Measurements from ENCODE around the gene TAF6L. TPM values are rescaled to one million over a fixed set of nuclear protein-coding genes. Genes with fewer than 3 reads are reported as not detected.
A peak's percentile ranks its signal among the peaks of the same experiment; 100 is the strongest.

TAF6L gene
- total and polyA plus RNA-seq, 2 donors (not counting 3 experiments of a cell fraction or from before 2014, with no cell fraction given), result 28.9 to 33.3 TPM

DNA sequence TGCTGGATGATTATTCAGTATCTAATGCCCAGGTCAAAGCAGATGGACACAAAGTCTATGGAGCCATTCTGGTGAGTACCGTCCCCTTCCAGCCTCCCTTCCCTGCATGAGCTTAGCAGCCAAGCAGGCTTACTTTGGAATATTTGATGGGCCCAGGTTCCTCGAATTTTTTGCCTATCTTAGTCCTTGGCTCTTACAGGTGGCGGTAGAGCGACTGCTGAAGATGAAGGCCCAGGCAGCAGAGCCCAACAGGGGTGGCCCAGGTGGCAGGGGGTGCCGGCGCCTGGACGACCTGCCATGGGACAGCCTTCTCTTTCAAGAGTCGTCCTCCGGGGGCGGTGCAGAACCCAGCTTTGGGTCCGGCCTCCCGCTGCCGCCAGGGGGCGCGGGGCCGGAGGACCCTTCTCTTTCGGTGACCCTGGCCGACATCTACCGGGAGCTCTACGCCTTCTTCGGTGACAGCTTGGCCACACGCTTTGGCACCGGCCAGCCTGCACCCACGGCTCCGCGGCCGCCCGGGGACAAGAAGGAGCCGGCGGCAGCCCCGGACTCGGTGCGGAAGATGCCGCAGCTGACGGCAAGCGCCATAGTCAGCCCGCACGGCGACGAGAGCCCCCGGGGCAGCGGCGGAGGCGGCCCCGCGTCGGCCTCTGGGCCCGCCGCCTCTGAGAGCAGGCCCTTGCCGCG, 15.3 kb downstream of the TAF6L start:
- Histone ChIP-seq H3K27ac (ENCODE audit: insufficient read depth, low read depth, low read length) (peak overlapping the region; percentile 32), H3K4me3 (replicated peaks in 1 of 3; ENCODE audit: insufficient read depth in 1 of 3, low read depth in 1 of 3, low read length in 3 of 3) (peak overlapping the region; percentile 1 to 95 (median 43)), H3K36me3 (ENCODE audit: control insufficient read depth in 2 of 2, extremely low read depth in 1 of 2, insufficient read depth in 2 of 2, low read length in 2 of 2) (peaks cover 0 to 15% of the 10 kb centered on the region in 2 experiments), H3K9me3 (replicated peaks; ENCODE audit: control insufficient read depth, insufficient read depth, low read length) (no peaks in the 10 kb centered on the region), H3K4me1 (ENCODE audit: control insufficient read depth, extremely low read depth, insufficient read depth, low read length) (peaks cover 11% of the 10 kb centered on the region), H3K4me2 (ENCODE audit: insufficient read depth, low read length) (peak overlapping the region; percentile 68), H3K79me2 (ENCODE audit: control insufficient read depth, insufficient read depth, low read length) (peaks cover 26% of the 10 kb centered on the region), H3K9ac (replicated peaks; ENCODE audit: extremely low read depth, insufficient read depth, low read length) (peak overlapping the region; percentile 75), H3K9me1 (replicated peaks; ENCODE audit: control insufficient read depth, extremely low read depth, insufficient read depth, low read length) (no peaks in the 10 kb centered on the region), H2AFZ (ENCODE audit: low read depth, low read length) (peak overlapping the region; percentile 61), H4K20me1 (replicated peaks; ENCODE audit: control insufficient read depth, extremely low read depth, insufficient read depth, low read length) (no peaks in the 10 kb centered on the region), H3K27me3 (ENCODE audit: control insufficient read depth in 2 of 2, insufficient read depth in 2 of 2, low read length in 2 of 2) (no peaks in the 10 kb centered on the region)
- peak; percentile 86 for DNase-seq (ENCODE audit: low read depth, low spot score)
- dilution Hi-C loops (cut with MboI; ENCODE audit: extremely low pct_ligation_motif_present, low sequenced_read_pairs) (no loop called here), intact Hi-C loops (cut with micrococcal nuclease) (loop anchor here (1.0 to 2.0 kb wide), 8 partner anchors 15 to 95 kb away; partner anchors contain the start of genes NXF1, POLR2G, STX5 and TAF6L)
- ChIA-PET POLR2A (interaction anchor here (0.6 to 2.8 kb wide), 7 partner anchors 11 to 123 kb away, joined by 3 to 33 read pairs (median 5); partner anchors contain the start of genes SLC3A2, STX5 and ZBTB3), CTCF (interaction anchor here (0.6 to 3.1 kb wide), 47 partner anchors 9 to 391 kb away, joined by 3 to 105 read pairs (median 7); partner anchors contain the start of genes C11orf98, CSKMT, HNRNPUL2 and POLR2G)
- FAIRE-seq, result peak; percentile 63
- no TSS peak for BruUV-seq (replicated peaks)
- TF ChIP-seq, protein P1, sequence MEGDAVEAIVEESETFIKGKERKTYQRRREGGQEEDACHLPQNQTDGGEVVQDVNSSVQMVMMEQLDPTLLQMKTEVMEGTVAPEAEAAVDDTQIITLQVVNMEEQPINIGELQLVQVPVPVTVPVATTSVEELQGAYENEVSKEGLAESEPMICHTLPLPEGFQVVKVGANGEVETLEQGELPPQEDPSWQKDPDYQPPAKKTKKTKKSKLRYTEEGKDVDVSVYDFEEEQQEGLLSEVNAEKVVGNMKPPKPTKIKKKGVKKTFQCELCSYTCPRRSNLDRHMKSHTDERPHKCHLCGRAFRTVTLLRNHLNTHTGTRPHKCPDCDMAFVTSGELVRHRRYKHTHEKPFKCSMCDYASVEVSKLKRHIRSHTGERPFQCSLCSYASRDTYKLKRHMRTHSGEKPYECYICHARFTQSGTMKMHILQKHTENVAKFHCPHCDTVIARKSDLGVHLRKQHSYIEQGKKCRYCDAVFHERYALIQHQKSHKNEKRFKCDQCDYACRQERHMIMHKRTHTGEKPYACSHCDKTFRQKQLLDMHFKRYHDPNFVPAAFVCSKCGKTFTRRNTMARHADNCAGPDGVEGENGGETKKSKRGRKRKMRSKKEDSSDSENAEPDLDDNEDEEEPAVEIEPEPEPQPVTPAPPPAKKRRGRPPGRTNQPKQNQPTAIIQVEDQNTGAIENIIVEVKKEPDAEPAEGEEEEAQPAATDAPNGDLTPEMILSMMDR (IDR thresholded peaks at IDR 0.05; ENCODE audit: extremely low read depth in 1 of 2, insufficient read depth in 1 of 2, low read depth in 1 of 2, low read length in 2 of 2), result peak; percentile 99 to 100
- no peak for TF ChIP-seq POLR2A (IDR thresholded peaks at IDR 0.05; ENCODE audit: low read depth, low read length)
